Heart left ventricle (tissue), 13 donors: ENCODE measurements around the gene ATG12.

Experiments
- CTCF ChIP-seq, 12 donors: fragments of 200-600 bp; sonication (generic) in 4 of 12; IDR thresholded peaks; one replicate each; pipeline versions ENCODE4 v1.5.0 to v1.8.0; 2018 to 2022; ENCODE audit warnings: antibody characterized with exemption in 12 of 12, mild to moderate bottlenecking in 5 of 12
- POLR2A ChIP-seq, 2 donors: fragments of 450-650 bp; IDR thresholded peaks; one replicate each; pipeline ENCODE4 v1.6.1; 2017; ENCODE audit warnings: antibody characterized with exemption in 2 of 2, mild to moderate bottlenecking in 2 of 2, moderate library complexity in 2 of 2
- donor health status: ischemic (EF 13 %, LVEDD 7.1; RV severe dilation, severe dysfunction).
- donor health status: DM: no; HTN: yes; CAD: no.
- donor health status: DM: no; HTN: no; CAD: no.
- donor health status: ischemic (EF 25% LVEDD 6.9; RV normal size, moderate dysfunction).
- donor health status: ischemic (EF 25% LVEDD 5.7; RV mildly dilated, moderate dysfunction).
- donor health status: ischemic (EF 35%, LVEDD 5.7; RV mildly dilated, moderate dysfunction).
- donor health status: nonischemic (EF 11% LVEDD 7.7; RV severe dilation, severe dysfunction).
- donor health status: DM: yes; HTN: yes; CAD: no.
- donor health status: PGD.
- donor health status: ischemic (EF 29% LVEDD 5.4; RV normal size, mild dysfunction).
- donor health status: nonischemic (EF 23%, LVEDD 6.1; RV moderate dilation, normal function).

GRCh38 chr5:115884704-115885103, 43.3 kb upstream of the ATG12 start:
- TF ChIP-seq POLR2A (IDR thresholded peaks at IDR 0.05) (no peak), CTCF (IDR thresholded peaks at IDR 0.05) (no peak)
